ENCODE results near the gene THUMPD3. TPM values are rescaled to one million over a fixed set of nuclear protein-coding genes. Genes with fewer than 3 reads are reported as not detected.

Gene THUMPD3
- total and polyA plus RNA-seq, 2 of the 4 experiments (the other 2 are of a cell fraction): 28.2 to 43.9 TPM

- Histone ChIP-seq H3K56ac (ENCODE audit: extremely low read depth, insufficient read depth, low read length) (no peak overlapping the region), H3K27me3 (ENCODE audit: control insufficient read depth, insufficient read depth, low read length) (no peaks in the 10 kb centered on the region), H3K4me2 (ENCODE audit: low read depth, low read length) (no peak overlapping the region), H3K27ac (ENCODE audit: insufficient read depth, low read length) (no peak overlapping the region), H3K4ac (ENCODE audit: low read depth, low read length) (no peak overlapping the region), H3K14ac (replicated peaks; ENCODE audit: low read depth, low read length) (no peak overlapping the region), H3K23ac (ENCODE audit: low read depth, low read length) (no peak overlapping the region), H3K36me3 (ENCODE audit: control insufficient read depth, insufficient read depth, low read length) (no peaks in the 10 kb centered on the region), H2BK120ac (ENCODE audit: low read depth, low read length) (no peak overlapping the region), H3K9me3 (ENCODE audit: control insufficient read depth, insufficient read depth, low read length) (no peaks in the 10 kb centered on the region), H4K20me1 (ENCODE audit: insufficient read depth, low read length) (no peaks in the 10 kb centered on the region), H2AK9ac (replicated peaks; ENCODE audit: low read depth, low read length, poor library complexity) (no peak overlapping the region), H3K9ac (ENCODE audit: low read depth, low read length) (no peak overlapping the region), H2BK20ac (ENCODE audit: low read depth, low read length) (no peak overlapping the region), H3K4me3 (ENCODE audit: insufficient read depth, low read depth, low read length) (no peak overlapping the region), H3K9me1 (ENCODE audit: insufficient read depth, low read length) (no peaks in the 10 kb centered on the region), H2BK5ac (ENCODE audit: low read depth, low read length, poor library complexity, severe bottlenecking) (no peak overlapping the region), H3K4me1 (ENCODE audit: control insufficient read depth, insufficient read depth, low read length) (no peaks in the 10 kb centered on the region), H3K18ac (ENCODE audit: low read depth, low read length) (no peak overlapping the region), H2AFZ (replicated peaks; ENCODE audit: low read length, poor library complexity) (no peak overlapping the region), H2AK5ac (ENCODE audit: low read depth, low read length) (no peak overlapping the region), H4K91ac (ENCODE audit: insufficient read depth, low read depth, low read length) (no peak overlapping the region), H4K5ac (ENCODE audit: low read depth, low read length) (no peak overlapping the region), H4K8ac (ENCODE audit: low read depth in 2 of 2, low read length in 2 of 2) (no peak overlapping the region), H2BK15ac (ENCODE audit: low read depth, low read length) (no peak overlapping the region), H3K79me1 (ENCODE audit: low read depth in 1 of 2, low read length in 2 of 2) (no peaks in the 10 kb centered on the region)
- in situ Hi-C loops (cut with MboI; ENCODE audit: low sequenced_read_pairs): loop anchor here (25.0 kb wide), 1 partner anchor 535 kb away; no protein-coding TSS in a partner anchor
- no peak for TF ChIP-seq CTCF (conservative IDR thresholded peaks at IDR 0.05; ENCODE audit: low read depth, low read length)
- no peak for TF ChIP-seq POLR2A (IDR thresholded peaks at IDR 0.05; ENCODE audit: low read depth, low read length)
- TF ChIP-seq CHD1 (IDR thresholded peaks at IDR 0.05; ENCODE audit: low read depth, low read length): no peak
- no TSS peak for BruUV-seq (replicated peaks)
- DNase-seq (no peak), ATAC-seq (ENCODE audit: low read depth) (no peak)
- no CpG with 5 or more reads among the region's 2 CpGs for WGBS, 2 experiments (ENCODE audit: extremely low coverage in 2 of 2, insufficient read length in 1 of 2)
- intact Hi-C loops (cut with micrococcal nuclease): no loop called here
- ChIA-PET CTCF (no interaction called here), POLR2A (ENCODE audit: unreplicated experiment) (no interaction called here)
- dilution Hi-C loops (cut with HindIII; ENCODE audit: low sequenced_read_pairs, unreplicated experiment): no loop called here
These were observed 40.1 kb upstream of the THUMPD3 start for GRCh38 chr3:9322780-9323179.

Data from IMR-90 (cell line).